Progenitor cell of endocrine pancreas (in vitro differentiated cells): ENCODE measurements around the gene NCAPD3. TPM values are rescaled to one million over a fixed set of nuclear protein-coding genes. Genes with fewer than 3 reads are reported as not detected.

Source experiments
- DNase-seq: peaks from one replicate; pipeline ENCODE4 v3.0.0; 2021; ENCODE audit warnings: low spot score; ENCODE audit not compliant: unreplicated experiment
- H3K27ac Mint-ChIP-seq: 2 replicates; pipeline ENCODE4 v1.8.0; 2021; ENCODE audit warnings: mild to moderate bottlenecking, moderate library complexity, mixed read lengths
- H3K27me3 Mint-ChIP-seq: 2 replicates; pipeline ENCODE4 v1.8.0; 2021; ENCODE audit warnings: mixed read lengths
- H3K36me3 Mint-ChIP-seq: 2 replicates; pipeline ENCODE4 v1.8.0; 2022; ENCODE audit warnings: mixed read lengths; ENCODE audit not compliant: insufficient read depth
- H3K4me1 Mint-ChIP-seq: 2 replicates; pipeline ENCODE4 v1.8.0; 2021; ENCODE audit warnings: low read depth, mixed read lengths
- H3K4me3 Mint-ChIP-seq: 2 replicates; pipeline ENCODE4 v1.8.0; 2021; ENCODE audit warnings: low read depth, mild to moderate bottlenecking, moderate library complexity, mixed read lengths
- H3K9me3 Mint-ChIP-seq: 2 replicates; pipeline ENCODE4 v1.8.0; 2021; ENCODE audit warnings: low read depth, mixed read lengths
- total RNA-seq: library from RNA; stranded (reverse); gene quantifications from 2 replicates; pipeline ENCODE4 v1.2.1, GENCODE V29; 2021
- TF ChIP-seq, protein P1 (sequence below): fragments of 200-600 bp; sonication (generic); IDR thresholded peaks from one replicate; pipeline ENCODE4 v1.5.0; 2021; ENCODE audit warnings: antibody characterized with exemption, mild to moderate bottlenecking; ENCODE audit not compliant: unreplicated experiment

The NCAPD3 gene
- total RNA-seq, 1 donor from 2014 or later: 30.0 TPM

GRCh38 chr11:134238956-134239355 is 15.2 kb upstream of the NCAPD3 start:
- Mint-ChIP-seq H3K9me3 (no peaks in the 10 kb centered on the region), H3K36me3 (peaks cover 12% of the 10 kb centered on the region), H3K27me3 (no peaks in the 10 kb centered on the region), H3K4me3 (no peak overlapping the region), H3K4me1 (no peaks in the 10 kb centered on the region), H3K27ac (no peak overlapping the region)
- TF ChIP-seq, protein P1, sequence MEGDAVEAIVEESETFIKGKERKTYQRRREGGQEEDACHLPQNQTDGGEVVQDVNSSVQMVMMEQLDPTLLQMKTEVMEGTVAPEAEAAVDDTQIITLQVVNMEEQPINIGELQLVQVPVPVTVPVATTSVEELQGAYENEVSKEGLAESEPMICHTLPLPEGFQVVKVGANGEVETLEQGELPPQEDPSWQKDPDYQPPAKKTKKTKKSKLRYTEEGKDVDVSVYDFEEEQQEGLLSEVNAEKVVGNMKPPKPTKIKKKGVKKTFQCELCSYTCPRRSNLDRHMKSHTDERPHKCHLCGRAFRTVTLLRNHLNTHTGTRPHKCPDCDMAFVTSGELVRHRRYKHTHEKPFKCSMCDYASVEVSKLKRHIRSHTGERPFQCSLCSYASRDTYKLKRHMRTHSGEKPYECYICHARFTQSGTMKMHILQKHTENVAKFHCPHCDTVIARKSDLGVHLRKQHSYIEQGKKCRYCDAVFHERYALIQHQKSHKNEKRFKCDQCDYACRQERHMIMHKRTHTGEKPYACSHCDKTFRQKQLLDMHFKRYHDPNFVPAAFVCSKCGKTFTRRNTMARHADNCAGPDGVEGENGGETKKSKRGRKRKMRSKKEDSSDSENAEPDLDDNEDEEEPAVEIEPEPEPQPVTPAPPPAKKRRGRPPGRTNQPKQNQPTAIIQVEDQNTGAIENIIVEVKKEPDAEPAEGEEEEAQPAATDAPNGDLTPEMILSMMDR: no peak
- no peak for DNase-seq

GRCh38 chr11:134237557-134237922 is 13.8 kb upstream of the NCAPD3 start:
- Mint-ChIP-seq H3K4me3 (no peak overlapping the region), H3K4me1 (no peaks in the 10 kb centered on the region), H3K27me3 (no peaks in the 10 kb centered on the region), H3K9me3 (no peaks in the 10 kb centered on the region), H3K36me3 (peaks cover 7% of the 10 kb centered on the region), H3K27ac (no peak overlapping the region)
- TF ChIP-seq, protein P1: no peak
- DNase-seq: no peak

GRCh38 chr11:134236834-134237556 is 13.2 kb upstream of the NCAPD3 start:
- DNase-seq: no peak
- Mint-ChIP-seq H3K4me1 (no peaks in the 10 kb centered on the region), H3K36me3 (peaks cover 7% of the 10 kb centered on the region), H3K4me3 (no peak overlapping the region), H3K27ac (no peak overlapping the region), H3K27me3 (no peaks in the 10 kb centered on the region), H3K9me3 (no peaks in the 10 kb centered on the region)
- TF ChIP-seq, protein P1: no peak

GRCh38 chr11:134235399-134235798 is 11.6 kb upstream of the NCAPD3 start:
- DNase-seq: no peak
- Mint-ChIP-seq H3K4me1 (no peaks in the 10 kb centered on the region), H3K27ac (no peak overlapping the region), H3K36me3 (peaks cover 7% of the 10 kb centered on the region), H3K27me3 (no peaks in the 10 kb centered on the region), H3K4me3 (no peak overlapping the region), H3K9me3 (no peaks in the 10 kb centered on the region)
- TF ChIP-seq, protein P1: no peak

GRCh38 chr11:134233729-134234179 is 10.0 kb upstream of the NCAPD3 start:
- no peak for DNase-seq
- Mint-ChIP-seq H3K4me1 (no peaks in the 10 kb centered on the region), H3K4me3 (no peak overlapping the region), H3K27ac (no peak overlapping the region), H3K27me3 (no peaks in the 10 kb centered on the region), H3K36me3 (peaks cover 5% of the 10 kb centered on the region), H3K9me3 (no peaks in the 10 kb centered on the region)
- TF ChIP-seq, protein P1: no peak
